ENCODE results near the gene HYOU1. TPM values are rescaled to one million over a fixed set of nuclear protein-coding genes. Genes with fewer than 3 reads are reported as not detected.

The HYOU1 gene
- total RNA-seq, 4 donors from 2014 or later: 32.0 to 49.2 (median 39.9) TPM

GRCh38 chr11:119018074-119018938 is 38.7 kb downstream of the HYOU1 start, which contains the start of the genes RPS25 and TRAPPC4:
Gene RPS25, minus strand, starts transcription at chr11:119018343. Its CDS starts 59 bp downstream, at chr11:119018284.
Gene TRAPPC4, plus strand, starts transcription at chr11:119018766. Its CDS starts 30 bp downstream, at chr11:119018796.
- TF ChIP-seq, protein P1, sequence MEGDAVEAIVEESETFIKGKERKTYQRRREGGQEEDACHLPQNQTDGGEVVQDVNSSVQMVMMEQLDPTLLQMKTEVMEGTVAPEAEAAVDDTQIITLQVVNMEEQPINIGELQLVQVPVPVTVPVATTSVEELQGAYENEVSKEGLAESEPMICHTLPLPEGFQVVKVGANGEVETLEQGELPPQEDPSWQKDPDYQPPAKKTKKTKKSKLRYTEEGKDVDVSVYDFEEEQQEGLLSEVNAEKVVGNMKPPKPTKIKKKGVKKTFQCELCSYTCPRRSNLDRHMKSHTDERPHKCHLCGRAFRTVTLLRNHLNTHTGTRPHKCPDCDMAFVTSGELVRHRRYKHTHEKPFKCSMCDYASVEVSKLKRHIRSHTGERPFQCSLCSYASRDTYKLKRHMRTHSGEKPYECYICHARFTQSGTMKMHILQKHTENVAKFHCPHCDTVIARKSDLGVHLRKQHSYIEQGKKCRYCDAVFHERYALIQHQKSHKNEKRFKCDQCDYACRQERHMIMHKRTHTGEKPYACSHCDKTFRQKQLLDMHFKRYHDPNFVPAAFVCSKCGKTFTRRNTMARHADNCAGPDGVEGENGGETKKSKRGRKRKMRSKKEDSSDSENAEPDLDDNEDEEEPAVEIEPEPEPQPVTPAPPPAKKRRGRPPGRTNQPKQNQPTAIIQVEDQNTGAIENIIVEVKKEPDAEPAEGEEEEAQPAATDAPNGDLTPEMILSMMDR (IDR thresholded peaks at IDR 0.05; ENCODE audit: low read depth): no peak

GRCh38 chr11:119016216-119017009 is 40.6 kb downstream of the HYOU1 start:
- TF ChIP-seq, protein P1 (IDR thresholded peaks at IDR 0.05; ENCODE audit: low read depth): no peak

DNA sequence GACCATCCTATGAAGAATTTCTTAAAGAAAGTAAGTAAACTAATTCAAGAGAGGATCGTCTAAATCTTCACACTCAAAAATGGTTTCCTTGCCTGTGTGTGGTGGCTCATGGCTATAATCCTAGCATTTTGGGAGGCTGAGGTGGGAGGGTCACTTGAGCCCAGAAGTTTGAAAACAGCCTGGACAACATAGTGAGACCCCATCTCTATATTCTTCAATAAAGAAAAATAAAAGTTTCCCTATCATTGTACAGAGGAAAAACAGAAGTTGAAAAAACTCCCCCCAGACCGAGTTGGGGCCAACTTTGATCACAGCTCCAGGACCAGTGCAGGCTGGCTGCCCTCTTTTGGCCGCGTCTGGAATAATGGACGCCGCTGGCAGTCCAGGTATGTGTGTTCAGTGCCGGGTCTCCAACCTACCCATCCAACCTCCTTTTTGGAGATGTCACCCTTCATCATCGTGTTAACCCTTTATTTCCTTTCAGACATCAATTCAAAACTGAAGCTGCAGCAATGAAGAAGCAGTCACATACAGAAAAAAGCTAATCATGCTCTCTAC is 41.9 kb downstream of the HYOU1 start:
- TF ChIP-seq, protein P1 (IDR thresholded peaks at IDR 0.05; ENCODE audit: low read depth): no peak

DNA sequence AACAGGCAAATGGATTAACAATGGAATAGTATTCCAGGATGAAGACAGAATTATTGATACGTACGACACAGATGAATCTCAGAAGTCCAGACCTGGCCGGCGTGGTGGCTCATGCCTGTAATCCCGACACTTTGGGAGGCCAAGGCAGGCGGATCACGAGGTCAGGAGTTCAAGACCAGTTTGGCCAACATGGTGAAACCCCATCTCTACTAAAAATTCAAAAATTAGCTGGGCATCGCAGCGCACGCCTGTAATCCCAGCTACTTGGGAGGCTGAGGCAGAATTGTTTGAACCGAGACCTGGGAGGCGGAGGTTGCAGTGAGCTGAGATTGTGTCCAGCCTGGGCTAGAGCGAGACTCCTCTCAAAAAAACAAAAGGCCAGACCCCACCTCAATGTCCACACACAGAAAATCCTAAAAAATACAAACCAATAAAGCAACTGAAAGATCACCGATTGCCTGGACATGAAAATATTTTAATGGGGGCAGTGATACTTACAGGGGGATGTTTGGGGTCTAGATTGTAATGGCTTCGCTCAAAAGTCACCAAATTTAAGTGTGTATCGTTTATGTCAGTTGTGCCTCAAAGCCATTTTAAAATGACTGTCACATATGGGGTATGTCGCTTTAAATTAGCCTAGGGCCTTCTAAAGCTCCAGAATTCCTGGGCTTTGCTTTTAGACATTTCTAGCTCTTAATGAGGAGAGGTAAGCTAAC is 42.6 kb downstream of the HYOU1 start:
- TF ChIP-seq, protein P1 (IDR thresholded peaks at IDR 0.05; ENCODE audit: low read depth): no peak

- TF ChIP-seq, protein P1 (IDR thresholded peaks at IDR 0.05; ENCODE audit: low read depth): no peak
Observed at GRCh38 chr11:119012629-119013170, 44.3 kb downstream of the HYOU1 start.

GRCh38 chr11:119011476-119012053 is 45.4 kb downstream of the HYOU1 start:
- TF ChIP-seq, protein P1 (IDR thresholded peaks at IDR 0.05; ENCODE audit: low read depth): no peak
